Motor neuron (in vitro differentiated cells): ENCODE data around the gene MFN2. TPM values are rescaled to one million over a fixed set of nuclear protein-coding genes. Genes with fewer than 3 reads are reported as not detected.
A peak's percentile ranks its signal among the peaks of the same experiment; 100 is the strongest.
"Not testable (repeated sequence)": the region's sequence is repeated elsewhere in the genome, so short reads cannot be mapped to it uniquely, and the experiment has no call there.

ENCODE experiments used
- ATAC-seq, 8 experiments: fragments of 200-7000 bp; cut with Tn5 transposase; replicated peaks in 6 of 8; 2 replicates each; pipeline ENCODE4 v1.8.0; 2021; ENCODE audit warnings: mild to moderate bottlenecking in 8 of 8, moderate library complexity in 8 of 8
- H3K27ac ChIP-seq, 2 donors: fragments of 250-450 bp; sonication (Bioruptor Pico); 2 replicates each; pipeline ENCODE4 v1.9.0; 2021; ENCODE audit warnings: antibody characterized with exemption in 2 of 2, mild to moderate bottlenecking in 2 of 2, moderate library complexity in 1 of 2
- H3K4me1 ChIP-seq, 2 donors: fragments of 250-450 bp; sonication (Bioruptor Pico); replicated peaks in 1 of 2; 2 replicates each; pipeline ENCODE4 v1.6.1; 2021; ENCODE audit warnings: antibody characterized with exemption in 2 of 2, mild to moderate bottlenecking in 2 of 2, moderate library complexity in 1 of 2
- H3K4me3 ChIP-seq, 5 donors: fragments of 250-450 bp; sonication (Bioruptor Pico); 2 replicates each; pipeline ENCODE4 v1.9.0; 2021; ENCODE audit warnings: antibody characterized with exemption in 5 of 5, mild to moderate bottlenecking in 5 of 5, moderate library complexity in 4 of 5
- WGBS, 10 experiments: fragments of 450-650 bp; shearing (Covaris generic); methylation state at CpG; one replicate each; pipeline ENCODE4 v1.0.0; 2022; 5-methylcytosine and 5-hydroxymethylcytosine counted together
- in situ Hi-C, 9 experiments: fragments of 400-800 bp; cut with MboI; loops; one replicate each; pipeline ENCODE4 v1.15.0; 2021; ENCODE audit warnings: low sequenced_read_pairs in 9 of 9, low pct_unique_long_range_greater_than_20kb in 2 of 9; ENCODE audit not compliant: unreplicated experiment in 9 of 9
- total RNA-seq, 8 experiments: library from RNA; unstranded; fragments of 300-600 nt; gene quantifications; 2 replicates each; pipeline versions ENCODE4 v1.2.3 to v1.2.4, GENCODE V29; 2022

Gene MFN2
- total RNA-seq, 8 experiments from 2014 or later, result 68.9 to 109 (median 75.3) TPM

GRCh38 chr1:12007204-12007603 is 27.0 kb downstream of the MFN2 start:
- in situ Hi-C loops, result no loop called here
- Histone ChIP-seq H3K27ac (no peak overlapping the region), H3K4me3 (no peak overlapping the region), H3K4me1 (no peaks in the 10 kb centered on the region)
- no peak for ATAC-seq
- 79 to 100% (median 92%) methylated on average over 1 to 4 of the region's 6 CpGs; no CpG with 5 or more reads in 5 of the 10 experiments for WGBS, 10 experiments

- H3K4me3 ChIP-seq, ATAC-seq, H3K4me1 ChIP-seq, in situ Hi-C loops, H3K27ac ChIP-seq: not testable (repeated sequence)
- no CpG with 5 or more reads among the region's 33 CpGs for whole genome bisulfite sequencing, 10 experiments
Measured at GRCh38 chr1:12008355-12008754, 28.1 kb downstream of the MFN2 start.

- in situ Hi-C loops, result no loop called here
Measured at GRCh38 chr1:12009318-12009947, 29.2 kb downstream of the MFN2 start.

GRCh38 chr1:12010746-12011570 is 30.7 kb downstream of the MFN2 start:
- in situ Hi-C loops, result no loop called here
- Histone ChIP-seq H3K4me1 (no peaks in the 10 kb centered on the region), H3K27ac (no peak overlapping the region), H3K4me3 (no peak overlapping the region)
- WGBS, 10 experiments, result 89 to 100% (median 95%) methylated on average over 1 to 11 of the region's 16 CpGs; no CpG with 5 or more reads in 3 of the 10 experiments
- peak in 1 of 8 experiments; percentile 7 for ATAC-seq

More at GRCh38 chr1:12009318-12009947, 29.2 kb downstream of the MFN2 start:
- no peak overlapping the region for H3K4me3 ChIP-seq
- no peaks in the 10 kb centered on the region for H3K4me1 ChIP-seq
- H3K27ac ChIP-seq, result no peak overlapping the region
- WGBS, 10 experiments, result 92 to 100% (median 98%) methylated on average over 3 to 6 of the region's 9 CpGs; no CpG with 5 or more reads in 6 of the 10 experiments
- no peak for ATAC-seq

- ATAC-seq, result no peak
- no peak overlapping the region for H3K27ac ChIP-seq
- 80 to 100% (median 82%) methylated on average over 1 to 3 of the region's 4 CpGs; no CpG with 5 or more reads in 6 of the 10 experiments for WGBS, 10 experiments
Measured at GRCh38 chr1:12011998-12012397, 31.8 kb downstream of the MFN2 start.

GRCh38 chr1:12012560-12013316 is 32.5 kb downstream of the MFN2 start:
- Histone ChIP-seq H3K4me3 (no peak overlapping the region), H3K4me1 (no peaks in the 10 kb centered on the region), H3K27ac (no peak overlapping the region)
- WGBS, 10 experiments, result 67 to 100% (median 87%) methylated on average over 1 to 8 of the region's 8 CpGs; no CpG with 5 or more reads in 3 of the 10 experiments
- no peak for ATAC-seq
- in situ Hi-C loops, result no loop called here

More at GRCh38 chr1:12011998-12012397, 31.8 kb downstream of the MFN2 start:
- Histone ChIP-seq H3K4me3 (no peak overlapping the region), H3K4me1 (no peaks in the 10 kb centered on the region)
- in situ Hi-C loops, result no loop called here

- Histone ChIP-seq H3K4me3 (no peak overlapping the region), H3K4me1 (no peaks in the 10 kb centered on the region), H3K27ac (no peak overlapping the region)
- in situ Hi-C loops, result no loop called here
- WGBS, 10 experiments, result 60 to 86% (median 83%) methylated on average over 1 to 16 of the region's 16 CpGs; no CpG with 5 or more reads in 1 of the 10 experiments
- peak in 1 of 8 experiments; percentile 2 for ATAC-seq
Measured at GRCh38 chr1:12014141-12014991, 34.1 kb downstream of the MFN2 start.

GRCh38 chr1:12015001-12015491 is 34.8 kb downstream of the MFN2 start:
- Histone ChIP-seq H3K4me1 (peaks cover under 1 to 2% of the 10 kb centered on the region in 2 donors), H3K4me3 (no peak overlapping the region), H3K27ac (no peak overlapping the region)
- ATAC-seq, result no peak
- 83 to 100% (median 97%) methylated on average over 1 to 9 of the region's 10 CpGs; no CpG with 5 or more reads in 2 of the 10 experiments for WGBS, 10 experiments
- in situ Hi-C loops, result no loop called here

- H3K4me1 ChIP-seq, result peaks cover 3 to 5% of the 10 kb centered on the region in 2 donors
- H3K4me3 ChIP-seq, result no peak overlapping the region
- in situ Hi-C loops, result no loop called here
- no peak overlapping the region for H3K27ac ChIP-seq
- 79 to 100% (median 99%) methylated on average over 1 to 9 of the region's 9 CpGs for WGBS, 10 experiments
- ATAC-seq, result no peak
Measured at GRCh38 chr1:12015499-12015898, 35.3 kb downstream of the MFN2 start.

GRCh38 chr1:12016182-12016581 is 35.9 kb downstream of the MFN2 start:
- ATAC-seq, result no peak
- Histone ChIP-seq H3K4me3 (no peak overlapping the region), H3K27ac (no peak overlapping the region), H3K4me1 (peaks cover 3 to 5% of the 10 kb centered on the region in 2 donors)
- 75 to 100% (median 83%) methylated on average over 1 to 3 of the region's 3 CpGs; no CpG with 5 or more reads in 3 of the 10 experiments for WGBS, 10 experiments
- in situ Hi-C loops, result no loop called here

- WGBS, 10 experiments, result 0 to 63% (median 23%) methylated on average over 1 to 9 of the region's 12 CpGs; no CpG with 5 or more reads in 2 of the 10 experiments
- in situ Hi-C loops, result no loop called here
- peak in 3 of 8 experiments; percentile 1 to 5 (median 2) for ATAC-seq
Measured at GRCh38 chr1:12019858-12020509, 39.7 kb downstream of the MFN2 start.

More at GRCh38 chr1:12019858-12020509, 39.7 kb downstream of the MFN2 start:
- Histone ChIP-seq H3K4me1 (peaks cover 3 to 5% of the 10 kb centered on the region in 2 donors), H3K4me3 (peak overlapping the region; percentile 63 to 88 (median 75)), H3K27ac (peak overlapping the region in 1 of 2 donors; percentile 30)
